ENCODE results near the gene BAIAP2L1.

GRCh38 chr7:98348726-98349474, 52.0 kb downstream of the BAIAP2L1 start:
- TF ChIP-seq POLR2A (IDR thresholded peaks at IDR 0.05) = no peak
- TF ChIP-seq, protein P1, sequence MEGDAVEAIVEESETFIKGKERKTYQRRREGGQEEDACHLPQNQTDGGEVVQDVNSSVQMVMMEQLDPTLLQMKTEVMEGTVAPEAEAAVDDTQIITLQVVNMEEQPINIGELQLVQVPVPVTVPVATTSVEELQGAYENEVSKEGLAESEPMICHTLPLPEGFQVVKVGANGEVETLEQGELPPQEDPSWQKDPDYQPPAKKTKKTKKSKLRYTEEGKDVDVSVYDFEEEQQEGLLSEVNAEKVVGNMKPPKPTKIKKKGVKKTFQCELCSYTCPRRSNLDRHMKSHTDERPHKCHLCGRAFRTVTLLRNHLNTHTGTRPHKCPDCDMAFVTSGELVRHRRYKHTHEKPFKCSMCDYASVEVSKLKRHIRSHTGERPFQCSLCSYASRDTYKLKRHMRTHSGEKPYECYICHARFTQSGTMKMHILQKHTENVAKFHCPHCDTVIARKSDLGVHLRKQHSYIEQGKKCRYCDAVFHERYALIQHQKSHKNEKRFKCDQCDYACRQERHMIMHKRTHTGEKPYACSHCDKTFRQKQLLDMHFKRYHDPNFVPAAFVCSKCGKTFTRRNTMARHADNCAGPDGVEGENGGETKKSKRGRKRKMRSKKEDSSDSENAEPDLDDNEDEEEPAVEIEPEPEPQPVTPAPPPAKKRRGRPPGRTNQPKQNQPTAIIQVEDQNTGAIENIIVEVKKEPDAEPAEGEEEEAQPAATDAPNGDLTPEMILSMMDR (IDR thresholded peaks at IDR 0.05) = no peak

All from esophagus squamous epithelium (tissue), 4 donors.